Measurements from ENCODE around the gene KLRB1. TPM values are rescaled to one million over a fixed set of nuclear protein-coding genes. Genes with fewer than 3 reads are reported as not detected.

KLRB1 gene
- total RNA-seq, 1 donor from 2014 or later: not detected

Other genes starting within 250 kb of the KLRB1 start
- 0.42 and 0.79 TPM in 2 replicates for gene CLEC2D, start 61.8 kb upstream of the KLRB1 start, total RNA-seq
- not detected in 2 replicates for gene CLECL1, start 125.2 kb upstream of the KLRB1 start, total RNA-seq
- gene CD69, start 153.0 kb upstream of the KLRB1 start, total RNA-seq: 0.14 and 0.20 TPM in 2 replicates
- gene KLRF1, start 219.6 kb upstream of the KLRB1 start, total RNA-seq: 0.07 and 0.11 TPM in 2 replicates